CD4-positive, alpha-beta T cell treated with Interleukin-6 at 100 ng/mL for 8 hours (primary cell): ENCODE data around the gene TOMM34.

Experiments
- DNase-seq: peaks from one replicate; pipeline ENCODE4 v3.0.0-alpha.2; 2020; ENCODE audit warnings: mixed read lengths, low spot score

Gene TOMM34

GRCh38 chr20:44962483-44962882, 2.3 kb upstream of the TOMM34 start:
- DNase-seq: no peak

- DNase-seq: no peak
Measured at GRCh38 chr20:44961870-44962267, 1.7 kb upstream of the TOMM34 start.

GRCh38 chr20:44961011-44961869, 1.0 kb upstream of the TOMM34 start:
- DNase-seq: no peak

- DNase-seq: peak; percentile 30
Measured at GRCh38 chr20:44959638-44960102, 527 bp downstream of the TOMM34 start.

- no peak for DNase-seq
Measured at GRCh38 chr20:44959082-44959637, 1.0 kb downstream of the TOMM34 start.

GRCh38 chr20:44958276-44958675, 1.9 kb downstream of the TOMM34 start:
- no peak for DNase-seq

GRCh38 chr20:44956410-44956809, 3.8 kb downstream of the TOMM34 start:
- no peak for DNase-seq

- no peak for DNase-seq
Measured at GRCh38 chr20:44955270-44955669, 4.9 kb downstream of the TOMM34 start.

- DNase-seq: no peak
Measured at GRCh38 chr20:44954211-44954610, 6.0 kb downstream of the TOMM34 start.

GRCh38 chr20:44952731-44953130, 7.5 kb downstream of the TOMM34 start:
- no peak for DNase-seq

GRCh38 chr20:44950368-44950767, 9.8 kb downstream of the TOMM34 start:
- no peak for DNase-seq

GRCh38 chr20:44948513-44948912, 11.7 kb downstream of the TOMM34 start:
- DNase-seq: no peak

- DNase-seq: no peak
Measured at GRCh38 chr20:44948107-44948506, 12.1 kb downstream of the TOMM34 start.

GRCh38 chr20:44946271-44946852, 13.8 kb downstream of the TOMM34 start:
- no peak for DNase-seq

GRCh38 chr20:44945261-44945660, 14.9 kb downstream of the TOMM34 start:
- DNase-seq: no peak

- DNase-seq: no peak
Measured at GRCh38 chr20:44943828-44944227, 16.4 kb downstream of the TOMM34 start.

- no peak for DNase-seq
Measured at GRCh38 chr20:44942264-44942973, 17.8 kb downstream of the TOMM34 start.

GRCh38 chr20:44941120-44941691, 19.0 kb downstream of the TOMM34 start:
- DNase-seq: no peak

- no peak for DNase-seq
Measured at GRCh38 chr20:44938637-44939036, 21.6 kb downstream of the TOMM34 start.

- DNase-seq: no peak
Measured at GRCh38 chr20:44936510-44936909, 23.7 kb downstream of the TOMM34 start.

- no peak for DNase-seq
Measured at GRCh38 chr20:44932916-44933315, 27.3 kb downstream of the TOMM34 start.

GRCh38 chr20:44931911-44932310, 28.3 kb downstream of the TOMM34 start:
- no peak for DNase-seq
